D341Med (cell line): ENCODE measurements around the gene RAP1GDS1.

Source experiments
- DNase-seq: peaks from one replicate; pipeline ENCODE4 v3.0.0; 2012; ENCODE audit warnings: low spot score

RAP1GDS1 gene

GRCh38 chr4:98260579-98261404 lies at the start of gene RAP1GDS1:
Gene RAP1GDS1 (plus strand): TSS chr4:98261384. CDS start chr4:98261566, 182 bp downstream.
- DNase-seq, result peak; percentile 97

GRCh38 chr4:98222306-98222705 lies 38.9 kb upstream of the RAP1GDS1 start:
- DNase-seq, result no peak

GRCh38 chr4:98226396-98226795 lies 34.8 kb upstream of the RAP1GDS1 start:
- no peak for DNase-seq

GRCh38 chr4:98230961-98231360 lies 30.2 kb upstream of the RAP1GDS1 start:
- DNase-seq, result no peak

- no peak for DNase-seq
These were observed 29.0 kb upstream of the RAP1GDS1 start for GRCh38 chr4:98232202-98232601.

- DNase-seq, result no peak
These were observed 24.0 kb upstream of the RAP1GDS1 start for GRCh38 chr4:98237204-98237603.

GRCh38 chr4:98242063-98242462 lies 19.1 kb upstream of the RAP1GDS1 start:
- no peak for DNase-seq

GRCh38 chr4:98242538-98242937 lies 18.6 kb upstream of the RAP1GDS1 start:
- DNase-seq, result no peak

GRCh38 chr4:98245226-98245625 lies 16.0 kb upstream of the RAP1GDS1 start:
- DNase-seq, result no peak

- no peak for DNase-seq
These were observed 12.2 kb upstream of the RAP1GDS1 start for GRCh38 chr4:98248934-98249333.

- DNase-seq, result no peak
These were observed 11.4 kb upstream of the RAP1GDS1 start for GRCh38 chr4:98249831-98250230.

GRCh38 chr4:98253499-98253898 lies 7.7 kb upstream of the RAP1GDS1 start:
- DNase-seq, result no peak

- peak; percentile 62 for DNase-seq
These were observed 1.1 kb upstream of the RAP1GDS1 start for GRCh38 chr4:98260047-98260578.

- DNase-seq, result peak; percentile 69
These were observed 464 bp downstream of the RAP1GDS1 start for GRCh38 chr4:98261405-98262291.

GRCh38 chr4:98262431-98262830 lies 1.2 kb downstream of the RAP1GDS1 start:
- DNase-seq, result no peak

- DNase-seq, result no peak
These were observed 6.3 kb downstream of the RAP1GDS1 start for GRCh38 chr4:98267498-98267897.

GRCh38 chr4:98275145-98275544 lies 14.0 kb downstream of the RAP1GDS1 start:
- DNase-seq, result no peak

GRCh38 chr4:98283219-98284189 lies 22.3 kb downstream of the RAP1GDS1 start:
- no peak for DNase-seq

GRCh38 chr4:98284640-98285046 lies 23.5 kb downstream of the RAP1GDS1 start:
- DNase-seq, result peak; percentile 34

GRCh38 chr4:98285676-98286075 lies 24.5 kb downstream of the RAP1GDS1 start:
- DNase-seq, result no peak

GRCh38 chr4:98287328-98287727 lies 26.1 kb downstream of the RAP1GDS1 start:
- no peak for DNase-seq
